GM06990 (cell line): ENCODE measurements around the gene SLC2A1.

Source experiments
- DNase-seq: peaks from one replicate; pipeline ENCODE4 v3.0.0-alpha.2; 2011; ENCODE audit not compliant: insufficient read length; ENCODE audit errors: extremely low read depth
- H3K27me3 ChIP-seq: replicated peaks from 2 replicates; pipeline ENCODE4 v1.6.0; 2011; ENCODE audit warnings: low read length; ENCODE audit not compliant: control insufficient read depth, insufficient read depth
- H3K36me3 ChIP-seq: 2 replicates; pipeline ENCODE4 v1.5.1; 2011; ENCODE audit warnings: low read length; ENCODE audit not compliant: control insufficient read depth, insufficient read depth
- H3K4me3 ChIP-seq: replicated peaks from 2 replicates; pipeline ENCODE4 v1.5.1; 2011; ENCODE audit warnings: low read depth, mild to moderate bottlenecking, control low read depth, low read length
- TF ChIP-seq, protein P1 (sequence below): IDR thresholded peaks from 2 replicates; pipeline ENCODE4 v1.5.1; 2011; ENCODE audit warnings: low read length, control low read depth, mild to moderate bottlenecking, inconsistent platforms; ENCODE audit not compliant: insufficient read depth, poor library complexity, severe bottlenecking

The SLC2A1 gene

DNA sequence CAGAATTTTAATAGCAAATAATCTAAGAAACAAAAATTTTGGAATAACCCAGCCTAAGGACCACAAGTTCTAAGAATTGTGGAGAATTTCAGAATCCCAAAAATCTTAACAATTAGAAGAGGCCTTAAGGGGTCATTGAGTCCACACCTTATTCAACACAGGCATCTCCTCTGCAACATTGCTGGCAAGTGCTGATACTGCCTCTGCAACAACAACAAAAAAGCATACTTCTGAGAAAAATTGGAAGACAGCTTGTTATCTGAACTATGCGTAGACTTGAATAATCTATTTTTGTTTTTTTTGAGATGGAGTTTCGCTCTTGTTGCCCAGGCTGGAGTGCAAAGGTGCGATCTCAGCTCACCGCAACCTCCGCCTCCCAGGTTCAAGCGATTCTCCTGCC, 24.0 kb upstream of the SLC2A1 start:
- H3K27me3 ChIP-seq = no peaks in the 10 kb centered on the region
- H3K4me3 ChIP-seq = no peak overlapping the region
- no peaks in the 10 kb centered on the region for H3K36me3 ChIP-seq
- TF ChIP-seq, protein P1, sequence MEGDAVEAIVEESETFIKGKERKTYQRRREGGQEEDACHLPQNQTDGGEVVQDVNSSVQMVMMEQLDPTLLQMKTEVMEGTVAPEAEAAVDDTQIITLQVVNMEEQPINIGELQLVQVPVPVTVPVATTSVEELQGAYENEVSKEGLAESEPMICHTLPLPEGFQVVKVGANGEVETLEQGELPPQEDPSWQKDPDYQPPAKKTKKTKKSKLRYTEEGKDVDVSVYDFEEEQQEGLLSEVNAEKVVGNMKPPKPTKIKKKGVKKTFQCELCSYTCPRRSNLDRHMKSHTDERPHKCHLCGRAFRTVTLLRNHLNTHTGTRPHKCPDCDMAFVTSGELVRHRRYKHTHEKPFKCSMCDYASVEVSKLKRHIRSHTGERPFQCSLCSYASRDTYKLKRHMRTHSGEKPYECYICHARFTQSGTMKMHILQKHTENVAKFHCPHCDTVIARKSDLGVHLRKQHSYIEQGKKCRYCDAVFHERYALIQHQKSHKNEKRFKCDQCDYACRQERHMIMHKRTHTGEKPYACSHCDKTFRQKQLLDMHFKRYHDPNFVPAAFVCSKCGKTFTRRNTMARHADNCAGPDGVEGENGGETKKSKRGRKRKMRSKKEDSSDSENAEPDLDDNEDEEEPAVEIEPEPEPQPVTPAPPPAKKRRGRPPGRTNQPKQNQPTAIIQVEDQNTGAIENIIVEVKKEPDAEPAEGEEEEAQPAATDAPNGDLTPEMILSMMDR = no peak
- no peak for DNase-seq

DNA sequence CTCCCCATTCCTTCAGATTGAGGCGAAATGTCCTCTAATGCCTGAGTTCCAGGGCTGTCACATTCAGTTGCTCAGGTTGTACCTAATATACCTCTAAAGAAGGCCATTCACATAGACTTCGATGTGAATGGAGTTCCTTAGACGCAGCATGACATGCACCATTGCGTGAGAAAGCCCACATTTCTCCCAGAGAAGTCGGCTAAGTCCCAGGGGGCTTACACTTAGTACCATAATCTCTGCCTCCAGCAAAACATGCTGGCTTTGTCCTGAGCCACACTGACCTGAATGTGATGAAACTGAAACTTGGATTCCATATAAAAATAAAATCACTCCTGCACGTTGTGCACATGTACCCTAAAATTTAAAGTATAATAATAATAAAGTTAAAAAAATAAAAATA, 23.2 kb upstream of the SLC2A1 start:
- DNase-seq = no peak
- TF ChIP-seq, protein P1 = no peak
- Histone ChIP-seq H3K27me3 (no peaks in the 10 kb centered on the region), H3K4me3 (no peak overlapping the region), H3K36me3 (no peaks in the 10 kb centered on the region)

DNA sequence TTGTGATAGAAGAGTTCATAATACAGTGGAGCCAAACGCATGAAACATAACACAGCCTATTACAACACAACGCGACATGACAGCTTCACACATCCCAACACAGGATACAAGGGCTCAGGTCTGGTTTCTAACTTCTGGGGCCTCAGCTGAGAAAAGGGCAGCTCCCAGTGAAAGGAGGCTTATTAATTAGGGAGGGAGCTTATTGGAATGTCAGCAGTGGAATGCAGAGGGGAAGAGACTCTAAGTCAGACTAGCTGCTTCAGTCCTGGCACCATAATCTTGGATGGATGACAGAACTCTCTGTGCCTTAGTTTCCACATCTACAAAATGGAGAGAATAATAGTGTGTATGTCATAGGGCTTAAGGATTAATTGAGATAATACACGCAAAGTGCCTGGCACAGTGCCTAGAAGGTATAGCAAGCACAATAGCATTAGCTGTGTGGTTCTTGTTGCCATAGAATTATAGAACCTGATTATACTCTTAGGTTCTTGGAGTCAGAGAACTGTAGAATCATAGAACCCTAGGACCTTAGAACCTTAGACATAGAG, 22.7 kb upstream of the SLC2A1 start:
- H3K27me3 ChIP-seq = no peaks in the 10 kb centered on the region
- H3K4me3 ChIP-seq = no peak overlapping the region
- no peaks in the 10 kb centered on the region for H3K36me3 ChIP-seq
- DNase-seq = no peak
- TF ChIP-seq, protein P1 = no peak

DNA sequence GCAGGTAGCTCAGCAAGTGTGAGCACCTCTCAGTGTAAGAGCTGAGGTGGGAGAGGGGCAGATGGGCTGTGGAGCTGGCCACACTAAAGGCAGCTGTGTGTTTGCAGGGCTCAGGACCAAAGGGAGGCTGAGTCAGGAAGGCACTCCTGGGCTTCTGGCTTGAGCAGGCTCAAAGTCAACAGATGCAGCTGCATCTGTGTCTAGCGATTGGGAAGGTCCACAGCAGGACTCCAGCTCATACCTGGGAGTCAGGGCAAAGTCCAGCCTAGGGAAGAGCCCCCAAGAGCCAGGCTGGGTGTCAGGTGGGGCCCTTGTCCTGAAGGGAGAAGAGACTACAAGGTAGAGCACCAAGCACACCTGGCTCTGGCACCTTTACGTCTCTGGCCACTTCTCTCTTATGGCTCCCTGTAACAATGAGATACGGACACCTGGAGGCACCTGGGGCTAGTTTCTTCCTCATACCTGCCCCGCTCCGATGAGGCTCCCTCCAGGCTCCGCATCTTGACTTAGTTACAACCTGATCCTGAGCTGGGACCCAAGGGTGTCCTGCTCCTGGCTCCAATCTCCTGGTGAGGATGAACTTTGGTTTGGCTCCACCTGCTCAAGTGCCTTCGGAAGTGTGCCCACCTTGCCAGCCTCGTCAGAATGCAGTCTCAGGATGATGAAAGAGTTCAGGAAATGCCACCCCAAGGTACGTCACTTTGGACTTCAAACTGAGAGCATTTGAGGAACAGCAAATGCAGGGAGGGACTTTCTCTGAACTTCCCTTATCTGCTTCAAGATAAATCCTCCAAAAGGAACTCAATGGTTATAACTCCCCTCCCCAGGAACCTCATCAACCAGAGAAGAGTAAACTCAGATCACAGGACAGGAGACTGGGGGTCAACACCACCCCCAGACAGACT, 21.5 kb upstream of the SLC2A1 start:
- TF ChIP-seq, protein P1 = no peak
- no peak for DNase-seq

DNA sequence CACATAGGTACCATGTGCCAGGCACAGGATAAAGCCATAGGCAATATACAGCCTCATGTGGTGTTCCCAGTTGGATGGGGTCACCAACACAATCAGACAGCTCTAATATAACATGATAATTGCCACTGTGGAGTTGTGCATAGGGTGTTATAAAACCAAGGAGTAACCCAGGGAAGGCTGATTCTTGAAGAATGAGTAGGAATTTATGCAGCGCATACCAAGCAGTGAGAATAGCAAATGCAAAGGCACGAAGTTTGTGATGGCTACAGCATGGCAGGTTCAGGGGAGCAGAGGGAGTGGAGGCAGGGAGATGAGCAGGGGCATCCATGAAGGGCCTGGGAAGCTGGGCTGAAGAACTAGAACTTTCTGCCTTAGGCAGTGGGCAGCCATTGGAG, 20.4 kb upstream of the SLC2A1 start:
- DNase-seq = no peak
- no peaks in the 10 kb centered on the region for H3K36me3 ChIP-seq
- H3K27me3 ChIP-seq = no peaks in the 10 kb centered on the region
- TF ChIP-seq, protein P1 = no peak
- H3K4me3 ChIP-seq = no peak overlapping the region

More for the DNA sequence above, 21.5 kb upstream of the SLC2A1 start:
- Histone ChIP-seq H3K36me3 (no peaks in the 10 kb centered on the region), H3K27me3 (no peaks in the 10 kb centered on the region), H3K4me3 (no peak overlapping the region)
